ENCODE data around the gene CCDC106.
A peak's percentile ranks its signal among the peaks of the same experiment; 100 is the strongest.

Gene CCDC106

DNA sequence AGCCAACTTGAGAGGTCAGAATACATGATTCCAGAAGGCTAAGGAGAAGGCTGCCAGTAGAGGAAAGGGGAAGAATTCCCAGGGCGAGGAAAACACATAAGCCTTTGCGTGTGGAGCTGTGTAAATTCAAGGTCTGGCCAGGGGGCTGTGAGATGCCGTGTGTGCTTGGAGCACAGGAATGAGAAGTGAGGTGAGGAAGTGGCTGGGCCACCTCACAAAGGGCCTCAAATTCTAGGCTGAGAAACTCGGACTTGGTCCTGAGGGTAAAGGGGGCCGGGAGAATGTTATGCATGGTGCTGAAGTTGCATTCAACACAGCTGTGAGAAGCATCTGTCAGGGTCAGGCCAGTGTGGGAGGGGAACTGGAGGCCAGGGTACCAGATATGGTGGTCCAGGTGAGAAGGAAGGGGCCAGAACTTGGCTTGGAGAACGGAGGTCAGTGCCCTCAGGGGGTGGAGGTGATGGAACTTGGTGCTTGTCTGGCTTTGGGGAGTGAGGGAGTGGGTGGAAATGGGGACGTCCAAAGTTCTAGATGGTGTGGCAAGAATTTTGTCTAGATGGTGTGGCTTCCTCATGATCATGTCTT is 12.1 kb upstream of the CCDC106 start:
- peak overlapping the region; percentile 98 for H3K4me3 ChIP-seq (replicated peaks; ENCODE audit: low read depth, low read length)
- no peak for TF ChIP-seq CTCF (IDR thresholded peaks at IDR 0.05; ENCODE audit: low read depth, low read length, missing control alignments)
- DNase-seq (ENCODE audit: extremely low read depth, low read depth), result no peak

DNA sequence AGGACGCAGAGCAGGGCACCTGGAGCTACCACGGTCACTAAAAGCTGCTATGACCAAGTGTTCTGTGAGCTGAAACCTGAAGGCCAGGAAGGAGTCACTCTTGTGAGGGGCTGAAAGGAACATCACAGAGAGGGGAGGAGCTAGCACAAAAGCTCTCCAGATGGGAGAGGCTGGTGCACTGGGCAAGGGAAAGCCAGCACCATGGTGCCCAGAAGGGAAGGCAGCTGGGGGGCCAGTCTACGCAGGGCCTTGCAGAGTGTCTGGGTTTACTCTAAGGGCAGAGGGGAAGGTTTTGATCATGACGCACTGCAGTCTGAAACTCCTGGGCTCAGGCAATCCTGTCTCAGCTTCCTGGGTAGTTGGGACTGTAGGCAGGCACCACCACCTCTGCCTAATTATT is 11.3 kb upstream of the CCDC106 start:
- TF ChIP-seq CTCF (IDR thresholded peaks at IDR 0.05; ENCODE audit: low read depth, low read length, missing control alignments), result no peak
- DNase-seq (ENCODE audit: extremely low read depth, low read depth), result no peak
- no peak overlapping the region for H3K4me3 ChIP-seq (replicated peaks; ENCODE audit: low read depth, low read length)

- H3K4me3 ChIP-seq (replicated peaks; ENCODE audit: low read depth, low read length), result no peak overlapping the region
- DNase-seq (ENCODE audit: extremely low read depth, low read depth), result no peak
- no peak for TF ChIP-seq CTCF (IDR thresholded peaks at IDR 0.05; ENCODE audit: low read depth, low read length, missing control alignments)
Measured at GRCh38 chr19:55637534-55637933, 10.5 kb upstream of the CCDC106 start.

- DNase-seq (ENCODE audit: extremely low read depth, low read depth), result no peak
- no peak overlapping the region for H3K4me3 ChIP-seq (replicated peaks; ENCODE audit: low read depth, low read length)
Measured at GRCh38 chr19:55638864-55639359, 9.1 kb upstream of the CCDC106 start.

DNA sequence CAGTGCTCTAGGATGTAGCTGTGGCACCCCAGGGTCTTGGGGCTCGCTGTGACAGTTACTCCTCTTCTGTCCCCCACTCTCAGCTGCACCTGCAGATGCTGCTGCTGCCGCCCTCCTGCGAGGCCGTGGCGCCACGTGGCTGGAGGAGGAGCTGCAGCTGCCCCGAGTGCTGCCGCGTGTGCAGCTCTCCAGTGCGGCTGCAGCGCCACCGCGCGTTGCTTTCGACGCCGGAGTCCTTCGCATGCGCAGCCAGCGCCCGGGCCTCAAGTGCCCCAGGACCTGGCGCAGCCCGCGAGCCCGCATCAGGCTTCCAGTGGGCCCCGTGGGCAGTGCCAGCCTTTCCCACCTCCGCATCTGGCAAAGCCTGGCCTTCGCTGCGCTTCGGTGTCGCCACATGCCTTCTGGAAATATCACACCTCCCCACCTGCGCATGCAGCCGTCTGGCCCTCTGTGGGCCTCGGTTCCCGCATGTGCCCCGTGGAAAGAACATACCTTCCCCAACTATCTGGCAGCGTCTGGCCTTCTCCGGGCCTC is 7.9 kb upstream of the CCDC106 start:
- peak; percentile 53 for TF ChIP-seq CTCF (IDR thresholded peaks at IDR 0.05; ENCODE audit: low read depth, low read length, missing control alignments)
- H3K4me3 ChIP-seq (replicated peaks; ENCODE audit: low read depth, low read length), result peak overlapping the region; percentile 87
- DNase-seq (ENCODE audit: extremely low read depth, low read depth), result no peak

More at GRCh38 chr19:55638864-55639359, 9.1 kb upstream of the CCDC106 start:
- peak; percentile 67 for TF ChIP-seq CTCF (IDR thresholded peaks at IDR 0.05; ENCODE audit: low read depth, low read length, missing control alignments)

DNA sequence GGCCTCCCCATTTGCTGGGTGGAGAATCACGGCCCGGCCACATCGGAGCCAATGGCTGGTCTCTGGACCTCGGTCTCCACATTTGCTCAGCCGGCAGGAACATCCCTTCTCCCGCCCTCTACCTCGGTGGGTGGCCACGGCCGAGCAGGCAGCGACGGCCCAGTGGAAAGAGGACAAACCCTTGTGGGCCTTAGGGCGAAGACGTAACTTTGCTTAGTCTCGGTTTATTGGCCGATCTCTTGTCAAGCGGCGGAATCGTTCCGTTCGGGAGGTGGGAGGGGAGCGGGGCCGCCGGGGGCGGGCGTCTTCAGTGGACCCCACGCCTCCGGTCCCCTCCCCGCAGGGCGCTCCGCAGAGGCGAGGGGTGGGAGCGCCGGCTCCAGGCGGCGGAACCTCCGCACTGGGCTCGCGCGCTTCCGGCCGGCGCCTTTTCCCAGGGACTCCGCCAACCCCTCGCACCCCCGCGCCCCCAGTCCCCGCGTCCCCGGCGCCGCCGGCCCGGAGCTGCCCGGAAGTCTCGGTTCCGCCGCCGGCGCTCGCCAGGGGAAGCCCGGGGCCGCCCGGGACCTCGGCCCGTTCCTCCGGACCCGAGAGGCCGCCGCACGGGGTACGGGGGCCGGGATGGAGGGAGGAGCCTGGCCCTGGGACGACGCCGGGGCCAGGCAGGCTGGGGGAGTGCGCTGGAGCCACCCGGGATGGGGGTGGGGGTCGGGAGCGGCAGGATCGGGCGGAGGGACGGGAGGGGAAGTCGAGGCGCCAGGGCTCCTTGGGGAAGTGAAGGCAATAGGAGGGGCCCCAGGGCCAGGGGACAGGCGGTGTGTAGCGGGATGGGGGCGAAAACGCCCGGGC is 7.2 kb upstream of the CCDC106 start, which contains the start of gene ZNF580:
Gene ZNF580 (plus strand): TSS at position 426 of the 849 bp plus-strand sequence. CDS start 1,507 bp downstream, outside the sequence.
- H3K4me3 ChIP-seq (replicated peaks; ENCODE audit: low read depth, low read length), result peak within 1 kb of the TSS; percentile 87
- TF ChIP-seq CTCF (IDR thresholded peaks at IDR 0.05; ENCODE audit: low read depth, low read length, missing control alignments), result no peak
- no peak for DNase-seq (ENCODE audit: extremely low read depth, low read depth)

Measured in HFF-Myc (cell line).